SU-DHL-6 (cell line): ENCODE measurements around the gene GPT2.
A peak's percentile ranks its signal among the peaks of the same experiment; 100 is the strongest.

Experiments used
- H2AFZ ChIP-seq: fragments of 200-600 bp; sonication (generic); 2 replicates; pipeline ENCODE4 v1.6.1; 2014; ENCODE audit warnings: low read depth, mild to moderate bottlenecking, moderate library complexity, mixed read lengths, antibody characterized with exemption, low read length; ENCODE audit not compliant: severe bottlenecking
- H3F3A ChIP-seq: fragments of 200-600 bp; shearing (Covaris generic); 2 replicates; pipeline ENCODE4 v1.6.0; 2016; ENCODE audit warnings: antibody characterized with exemption, mild to moderate bottlenecking; ENCODE audit not compliant: insufficient read depth
- H3K27ac ChIP-seq: fragments of 200-600 bp; sonication (generic); 2 replicates; pipeline ENCODE4 v1.5.1; 2016; ENCODE audit warnings: low read depth, mild to moderate bottlenecking, low read length, moderate library complexity, mixed read lengths
- H3K27me3 ChIP-seq: fragments of 200-600 bp; sonication (generic), shearing (Covaris generic); 2 replicates; pipeline ENCODE4 v1.6.0; 2014; ENCODE audit warnings: mild to moderate bottlenecking, low read length
- H3K36me3 ChIP-seq: fragments of 200-600 bp; sonication (generic); 2 replicates; pipeline ENCODE4 v1.6.1; 2014; ENCODE audit warnings: mild to moderate bottlenecking, low read length, mixed read lengths
- H3K4me2 ChIP-seq: fragments of 300-600, 200-600 bp; shearing (Covaris generic), sonication (generic); 2 replicates; pipeline ENCODE4 v1.6.0; 2014; ENCODE audit warnings: low read length, low read depth, mild to moderate bottlenecking; ENCODE audit not compliant: poor library complexity, severe bottlenecking
- H3K4me3 ChIP-seq: fragments of 200-600 bp; sonication (generic); 2 replicates; pipeline ENCODE4 v1.5.1; 2014; ENCODE audit warnings: antibody characterized with exemption, low read length, mild to moderate bottlenecking, mixed read lengths; ENCODE audit not compliant: insufficient read depth, poor library complexity, severe bottlenecking
- H3K79me2 ChIP-seq: fragments of 200-600 bp; sonication (generic); 2 replicates; pipeline ENCODE4 v1.6.1; 2014; ENCODE audit warnings: mild to moderate bottlenecking, low read length, moderate library complexity; ENCODE audit not compliant: insufficient read depth
- H3K9ac ChIP-seq: fragments of 200-600 bp; sonication (generic); 2 replicates; pipeline ENCODE4 v1.7.0; 2014; ENCODE audit warnings: mild to moderate bottlenecking, low read length
- H3K9me2 ChIP-seq: fragments of 200-600 bp; sonication (generic); replicated peaks from 2 replicates; pipeline ENCODE4 v1.6.1; 2014; ENCODE audit warnings: low read length; ENCODE audit not compliant: insufficient read depth
- H3K9me3 ChIP-seq: fragments of 200-600 bp; sonication (generic); 2 replicates; pipeline ENCODE4 v1.6.1; 2014; ENCODE audit warnings: low read length, mixed read lengths; ENCODE audit not compliant: insufficient read depth
- H4K20me1 ChIP-seq: fragments of 200-600 bp; sonication (generic); 2 replicates; pipeline ENCODE4 v1.6.1; 2014; ENCODE audit warnings: low read depth, mild to moderate bottlenecking, antibody characterized with exemption, low read length, moderate library complexity, mixed read lengths
- CTCF ChIP-seq: fragments of 200-600 bp; sonication (generic); IDR thresholded peaks from one replicate; pipeline ENCODE4 v1.5.1; 2017; ENCODE audit warnings: antibody characterized with exemption, mild to moderate bottlenecking, low read length, moderate library complexity; ENCODE audit not compliant: insufficient read depth, poor library complexity, severe bottlenecking
- EZH2phosphoT487 ChIP-seq: fragments of 200-600 bp; sonication (generic), shearing (Covaris generic); conservative IDR thresholded peaks from 2 replicates; pipeline ENCODE4 v1.6.1; 2018; ENCODE audit warnings: mild to moderate bottlenecking, antibody characterized with exemption, low read length, moderate library complexity, mixed read lengths

Gene GPT2

GRCh38 chr16:46972429-46973206 lies 88.5 kb downstream of the GPT2 start:
- H2AFZ ChIP-seq: peak overlapping the region; percentile 49
- TF ChIP-seq EZH2phosphoT487 (no peak), CTCF (no peak)
- peak overlapping the region; percentile 71 for H3K27ac ChIP-seq
- no peaks in the 10 kb centered on the region for H3K9me3 ChIP-seq
- peaks cover 3% of the 10 kb centered on the region; the same call in 1 of the 2 replicates for H4K20me1 ChIP-seq
- peaks cover 8% of the 10 kb centered on the region; the same call in 1 of the 2 replicates for H3F3A ChIP-seq
- H3K9me2 ChIP-seq: no peaks in the 10 kb centered on the region
- H3K79me2 ChIP-seq: peaks cover 50% of the 10 kb centered on the region
- H3K9ac ChIP-seq: peak overlapping the region; percentile 73
- H3K4me2 ChIP-seq: peak overlapping the region; percentile 91
- H3K36me3 ChIP-seq: peaks cover 27% of the 10 kb centered on the region
- peak overlapping the region; percentile 75 for H3K4me3 ChIP-seq
- H3K27me3 ChIP-seq: no peaks in the 10 kb centered on the region

DNA sequence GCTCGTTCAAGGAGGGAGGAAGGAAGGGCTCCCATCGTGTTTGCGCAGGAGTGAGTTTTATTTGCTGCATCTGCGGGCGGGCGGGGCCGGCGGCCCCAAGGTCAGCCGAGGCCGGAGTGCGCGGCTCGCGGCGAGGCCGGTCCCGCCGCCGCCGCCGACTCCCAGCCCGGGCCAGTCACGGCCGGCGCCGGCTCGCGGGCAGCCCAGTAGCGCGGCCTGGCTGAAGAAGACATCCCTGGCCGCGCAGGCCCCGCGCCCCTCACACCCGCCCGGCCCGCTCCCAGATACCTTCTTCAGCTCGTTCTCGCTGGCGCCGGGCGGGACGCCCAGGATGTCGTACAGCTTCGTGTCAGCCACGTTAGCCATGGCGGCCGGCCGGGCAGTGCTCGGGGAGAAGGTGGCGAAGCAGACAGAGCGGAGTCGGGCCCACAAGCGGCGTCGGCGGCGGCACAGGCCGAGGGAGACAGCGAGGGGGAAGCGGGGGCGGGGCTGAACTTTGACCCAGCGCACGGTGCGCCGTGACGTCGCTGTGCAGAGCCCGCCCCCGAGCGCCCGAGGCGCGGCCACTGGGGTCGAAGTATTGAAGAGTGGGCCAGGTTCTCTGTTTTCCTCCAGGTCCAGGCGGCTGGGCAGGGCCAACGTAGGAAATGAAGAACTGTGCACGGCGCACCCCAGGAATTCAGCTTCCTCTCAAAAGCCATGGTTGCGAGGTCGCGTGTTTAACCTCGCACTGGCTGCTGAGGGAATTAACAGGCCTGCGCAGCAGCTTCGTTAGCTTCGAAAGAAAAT lies 89.2 kb downstream of the GPT2 start, which contains the start of gene DNAJA2:
Gene DNAJA2, minus strand, starts transcription at position 468 of the 789 bp plus-strand sequence. Its CDS starts 102 bp downstream, at position 366.
- TF ChIP-seq CTCF (no peak), EZH2phosphoT487 (no peak)
- peak within 1 kb of the TSS; percentile 71 for H3K27ac ChIP-seq

DNA sequence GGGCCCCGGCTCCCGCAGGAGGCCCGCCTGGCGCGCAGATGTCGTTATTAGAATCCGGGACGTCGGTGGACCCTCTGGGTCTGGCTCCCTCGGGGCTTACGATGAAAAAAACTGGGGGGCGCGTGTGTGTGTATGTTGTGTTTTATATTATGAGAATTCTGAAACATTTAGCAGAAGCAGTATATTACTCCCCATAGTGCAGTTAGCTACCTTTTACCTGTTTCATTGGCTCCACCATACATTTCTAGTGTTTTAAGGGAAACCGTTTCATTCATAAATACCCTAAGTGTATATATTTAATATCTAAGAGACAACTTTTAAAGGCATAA lies 89.8 kb downstream of the GPT2 start:
- peak overlapping the region; percentile 33 for H2AFZ ChIP-seq
- H3K79me2 ChIP-seq: peaks cover 42% of the 10 kb centered on the region
- no peak for TF ChIP-seq CTCF
- TF ChIP-seq EZH2phosphoT487: no peak
- H3K9ac ChIP-seq: peak overlapping the region; percentile 73
- peak overlapping the region; percentile 71 for H3K27ac ChIP-seq
- peak overlapping the region; percentile 90 for H3K4me2 ChIP-seq
- H4K20me1 ChIP-seq: peaks cover 3% of the 10 kb centered on the region; the same call in 1 of the 2 replicates
- no peaks in the 10 kb centered on the region for H3K9me3 ChIP-seq
- H3K36me3 ChIP-seq: peaks cover 18% of the 10 kb centered on the region
- no peaks in the 10 kb centered on the region for H3K9me2 ChIP-seq
- H3F3A ChIP-seq: peaks cover 8% of the 10 kb centered on the region; the same call in 1 of the 2 replicates
- no peaks in the 10 kb centered on the region for H3K27me3 ChIP-seq
- H3K4me3 ChIP-seq: peak overlapping the region; percentile 75

More for the DNA sequence above, 89.2 kb downstream of the GPT2 start, which contains the start of gene DNAJA2:
- Histone ChIP-seq H3K4me2 (peak within 1 kb of the TSS; percentile 91), H3K9me3 (no peaks in the 10 kb centered on the region), H3K4me3 (peak within 1 kb of the TSS; percentile 75), H3K36me3 (peaks cover 21% of the 10 kb centered on the region), H4K20me1 (peaks cover 3% of the 10 kb centered on the region; the same call in 1 of the 2 replicates), H3K27me3 (no peaks in the 10 kb centered on the region), H2AFZ (peak within 1 kb of the TSS; percentile 49), H3K79me2 (peaks cover 47% of the 10 kb centered on the region), H3K9ac (peak within 1 kb of the TSS; percentile 73), H3K9me2 (no peaks in the 10 kb centered on the region), H3F3A (peaks cover 8% of the 10 kb centered on the region; the same call in 1 of the 2 replicates)
